ENCODE data around the gene VCAM1.

GRCh38 chr1:100720101-100720500, 559 bp downstream of the VCAM1 start:
- no peak for TF ChIP-seq POLR2AphosphoS5 (IDR thresholded peaks at IDR 0.05; ENCODE audit: borderline replicate concordance, low read depth, low read length)
- no peak for TF ChIP-seq EZH2 (IDR thresholded peaks at IDR 0.05)
